GM18498 (cell line): ENCODE measurements around the gene SEC31B.
A peak's percentile ranks its signal among the peaks of the same experiment; 100 is the strongest.

Experiments used
- ATAC-seq: cut with Tn5 transposase; IDR thresholded peaks from one replicate; pipeline ENCODE4 v1.9.1; 2021; ENCODE audit warnings: mild to moderate bottlenecking, moderate library complexity; ENCODE audit not compliant: unreplicated experiment

The SEC31B gene, protein sequence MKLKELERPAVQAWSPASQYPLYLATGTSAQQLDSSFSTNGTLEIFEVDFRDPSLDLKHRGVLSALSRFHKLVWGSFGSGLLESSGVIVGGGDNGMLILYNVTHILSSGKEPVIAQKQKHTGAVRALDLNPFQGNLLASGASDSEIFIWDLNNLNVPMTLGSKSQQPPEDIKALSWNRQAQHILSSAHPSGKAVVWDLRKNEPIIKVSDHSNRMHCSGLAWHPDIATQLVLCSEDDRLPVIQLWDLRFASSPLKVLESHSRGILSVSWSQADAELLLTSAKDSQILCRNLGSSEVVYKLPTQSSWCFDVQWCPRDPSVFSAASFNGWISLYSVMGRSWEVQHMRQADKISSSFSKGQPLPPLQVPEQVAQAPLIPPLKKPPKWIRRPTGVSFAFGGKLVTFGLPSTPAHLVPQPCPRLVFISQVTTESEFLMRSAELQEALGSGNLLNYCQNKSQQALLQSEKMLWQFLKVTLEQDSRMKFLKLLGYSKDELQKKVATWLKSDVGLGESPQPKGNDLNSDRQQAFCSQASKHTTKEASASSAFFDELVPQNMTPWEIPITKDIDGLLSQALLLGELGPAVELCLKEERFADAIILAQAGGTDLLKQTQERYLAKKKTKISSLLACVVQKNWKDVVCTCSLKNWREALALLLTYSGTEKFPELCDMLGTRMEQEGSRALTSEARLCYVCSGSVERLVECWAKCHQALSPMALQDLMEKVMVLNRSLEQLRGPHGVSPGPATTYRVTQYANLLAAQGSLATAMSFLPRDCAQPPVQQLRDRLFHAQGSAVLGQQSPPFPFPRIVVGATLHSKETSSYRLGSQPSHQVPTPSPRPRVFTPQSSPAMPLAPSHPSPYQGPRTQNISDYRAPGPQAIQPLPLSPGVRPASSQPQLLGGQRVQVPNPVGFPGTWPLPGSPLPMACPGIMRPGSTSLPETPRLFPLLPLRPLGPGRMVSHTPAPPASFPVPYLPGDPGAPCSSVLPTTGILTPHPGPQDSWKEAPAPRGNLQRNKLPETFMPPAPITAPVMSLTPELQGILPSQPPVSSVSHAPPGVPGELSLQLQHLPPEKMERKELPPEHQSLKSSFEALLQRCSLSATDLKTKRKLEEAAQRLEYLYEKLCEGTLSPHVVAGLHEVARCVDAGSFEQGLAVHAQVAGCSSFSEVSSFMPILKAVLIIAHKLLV

DNA sequence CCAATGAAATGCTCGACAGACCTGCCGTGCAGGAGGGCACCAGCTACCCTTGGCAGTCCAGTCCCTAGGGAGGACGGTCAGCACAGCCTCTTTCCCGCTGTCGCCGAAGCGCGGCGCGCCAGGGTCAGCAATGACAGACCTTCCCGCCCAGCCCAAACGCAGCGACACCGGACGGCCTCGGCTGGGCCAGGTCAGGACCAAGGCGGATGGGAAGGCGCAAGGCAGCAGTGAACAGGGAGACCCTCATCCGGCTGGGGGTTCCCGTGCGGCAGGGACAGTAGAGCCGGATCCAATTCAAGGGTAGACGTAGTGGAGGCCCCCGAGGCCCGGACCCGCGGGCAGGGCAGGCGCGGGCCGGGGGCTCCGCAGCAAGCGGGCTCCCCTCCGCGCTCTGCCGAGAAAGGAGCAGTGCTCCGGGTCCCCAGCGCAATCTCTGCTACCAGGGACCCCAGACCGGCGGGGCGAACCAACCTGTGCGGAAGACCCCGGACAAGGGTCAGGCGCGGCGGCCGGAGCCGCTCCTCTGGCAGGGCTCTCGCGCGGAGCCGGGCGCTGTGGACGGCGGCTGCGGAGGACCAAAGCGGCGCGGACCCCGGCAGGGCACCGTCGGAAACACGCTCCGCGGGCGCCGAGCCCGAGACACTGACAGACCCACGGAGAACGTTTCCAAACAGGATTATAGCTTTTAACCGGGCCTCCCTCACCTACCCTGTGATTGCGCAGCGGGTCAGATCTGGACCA is at the start of gene SEC31B:
Gene SEC31B (minus strand): TSS at position 551 of the 741 bp plus-strand sequence. CDS start 2,909 bp downstream, outside the sequence.
- ATAC-seq: no peak

DNA sequence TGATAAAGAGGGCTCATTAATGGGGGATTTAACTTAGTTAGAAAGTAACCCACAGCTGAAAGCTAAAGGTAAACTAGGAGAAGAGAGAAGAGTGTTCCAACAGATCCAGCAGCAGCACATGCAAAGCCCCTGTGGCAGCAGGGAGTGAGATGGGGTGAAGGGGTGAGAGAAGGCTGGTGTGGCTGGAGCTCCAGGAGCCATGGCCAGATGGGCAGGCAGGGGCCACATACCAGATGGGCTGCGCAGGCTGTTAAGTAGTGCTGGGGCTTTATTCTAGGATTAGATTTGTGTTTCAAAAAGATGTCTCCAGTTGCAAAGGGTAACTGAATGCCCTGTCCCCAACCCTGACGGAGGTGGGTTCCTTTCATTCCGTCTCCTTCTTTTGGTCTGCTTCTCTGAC is 49.3 kb upstream of the SEC31B start:
- ATAC-seq: no peak

DNA sequence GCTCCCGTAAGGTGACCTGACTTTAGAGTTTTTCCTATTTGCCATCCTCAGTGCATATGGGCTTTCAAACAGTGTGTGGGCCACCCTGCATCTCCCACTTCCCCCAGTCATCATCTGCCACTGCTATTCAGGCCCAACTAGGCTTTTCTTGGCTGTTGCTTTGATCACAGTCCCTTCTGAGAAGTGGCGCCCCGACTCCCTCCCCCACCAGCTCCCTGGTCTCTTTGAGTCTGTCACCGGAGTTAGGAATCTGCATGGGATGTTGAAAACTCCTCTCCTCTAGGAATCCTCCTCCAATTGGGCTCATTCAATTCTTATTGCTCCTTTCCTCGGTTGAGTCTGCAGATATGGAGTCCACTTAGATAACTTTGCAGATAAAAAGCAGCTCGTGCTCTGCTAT is 48.2 kb upstream of the SEC31B start:
- ATAC-seq: no peak

DNA sequence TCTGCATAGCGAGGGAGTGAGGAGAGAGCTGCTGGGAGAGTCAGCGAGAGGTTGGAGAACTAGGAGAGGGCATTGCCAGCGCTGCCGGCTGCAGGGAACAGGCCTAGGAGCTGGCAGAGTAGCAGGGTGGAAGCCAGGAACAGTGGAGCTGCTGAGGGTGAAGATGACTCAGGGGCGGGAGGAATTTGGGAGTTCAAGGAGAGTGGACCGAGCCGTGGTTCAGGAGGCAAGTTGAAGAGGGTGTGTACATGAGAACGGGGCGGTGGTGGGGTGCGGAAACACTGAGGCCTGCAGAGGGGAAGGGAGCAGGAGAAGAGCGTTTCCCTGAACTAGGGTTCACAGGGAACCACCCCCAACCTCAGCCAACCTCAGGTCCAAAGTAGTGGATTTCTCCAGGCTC is 47.6 kb upstream of the SEC31B start:
- no peak for ATAC-seq

DNA sequence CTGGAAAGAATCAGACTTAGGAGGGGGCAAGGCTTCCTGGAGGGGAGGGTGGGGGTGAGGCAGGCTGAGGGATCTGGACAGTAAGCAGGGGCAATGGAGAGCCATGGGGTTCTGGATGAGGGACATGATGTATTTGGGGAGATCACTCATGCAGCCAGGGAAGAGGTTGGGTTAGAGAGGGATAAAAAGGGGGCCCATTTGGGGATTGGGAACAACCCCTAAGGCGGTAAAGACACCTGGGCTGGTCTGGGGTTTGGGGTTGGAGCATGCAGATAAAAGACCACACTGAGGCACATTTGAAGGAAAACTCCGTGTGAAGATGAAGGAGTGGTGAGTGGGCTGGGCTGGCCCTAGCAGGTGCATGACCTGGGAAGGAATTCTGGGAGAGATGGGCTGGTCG is 46.9 kb upstream of the SEC31B start:
- ATAC-seq: no peak

DNA sequence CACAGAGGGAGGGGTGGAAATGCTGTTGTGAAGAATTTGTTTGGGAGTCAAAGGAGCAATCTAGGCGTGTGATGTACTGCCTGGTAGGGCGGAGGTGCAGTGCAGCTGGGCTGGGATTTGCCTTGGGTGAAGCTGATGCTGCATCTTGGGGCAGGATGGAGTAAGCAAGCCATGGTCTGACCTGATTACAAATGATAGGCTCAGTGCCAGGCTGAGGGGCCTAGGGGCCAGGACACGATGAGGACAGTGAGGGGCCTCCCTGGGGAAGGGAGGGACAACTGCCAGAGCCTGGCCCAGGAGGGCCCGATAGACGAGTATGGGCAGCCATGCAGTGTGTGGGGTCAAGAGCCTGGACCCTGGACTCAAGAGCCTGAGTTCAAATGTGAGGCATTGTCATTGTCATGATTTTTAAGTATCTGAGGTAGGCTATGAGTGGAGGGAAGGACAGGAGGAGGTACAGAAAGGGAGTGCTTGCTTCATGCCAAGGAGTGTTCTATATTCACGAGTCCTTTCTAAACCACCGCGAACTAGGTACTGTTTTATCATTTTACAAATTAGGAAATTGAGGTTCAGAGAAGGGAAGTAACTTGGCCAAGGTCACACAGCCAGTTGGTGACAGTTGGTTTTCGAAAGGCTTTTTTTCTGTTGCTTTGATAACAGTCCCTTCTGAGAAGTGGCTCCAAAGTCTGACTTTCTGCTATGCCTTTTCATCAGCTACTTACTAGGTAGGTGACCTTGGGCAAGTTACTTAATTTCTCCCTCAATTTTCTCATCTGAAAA is 45.7 kb upstream of the SEC31B start:
- ATAC-seq: no peak

DNA sequence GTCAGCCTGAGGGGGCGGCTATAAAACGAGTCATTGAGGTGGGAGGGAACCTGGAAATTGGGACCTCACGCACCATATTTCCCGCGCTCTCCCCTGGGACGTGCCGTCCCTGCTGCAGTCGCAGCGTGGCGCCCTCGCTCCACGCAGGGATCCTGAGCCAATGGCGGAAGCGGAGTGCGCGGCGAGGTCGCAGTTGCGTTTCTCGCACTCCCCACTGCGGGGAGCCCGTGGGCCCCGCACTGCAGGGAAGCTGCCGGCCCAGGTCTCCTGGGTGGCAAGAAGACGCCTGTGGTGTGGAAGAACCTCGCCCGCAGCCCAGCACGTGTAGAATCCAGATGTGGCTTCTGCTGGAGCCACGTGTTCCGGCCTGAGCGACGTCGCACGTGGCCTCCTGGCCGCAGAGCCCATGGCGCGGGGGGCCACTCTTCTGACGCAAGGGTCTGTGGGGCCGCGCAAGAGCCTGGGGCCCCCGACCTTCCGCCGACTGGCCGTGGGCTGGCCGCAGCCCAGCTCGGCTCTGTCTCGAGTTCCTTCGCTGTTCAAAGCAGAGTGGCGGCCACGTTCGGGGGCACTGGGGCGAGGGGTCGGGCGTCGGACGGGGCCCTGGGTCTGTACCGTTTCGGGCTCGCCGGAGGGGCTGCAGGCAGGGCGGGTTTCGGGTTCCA is 42.5 kb upstream of the SEC31B start:
- peak; percentile 90 for ATAC-seq

DNA sequence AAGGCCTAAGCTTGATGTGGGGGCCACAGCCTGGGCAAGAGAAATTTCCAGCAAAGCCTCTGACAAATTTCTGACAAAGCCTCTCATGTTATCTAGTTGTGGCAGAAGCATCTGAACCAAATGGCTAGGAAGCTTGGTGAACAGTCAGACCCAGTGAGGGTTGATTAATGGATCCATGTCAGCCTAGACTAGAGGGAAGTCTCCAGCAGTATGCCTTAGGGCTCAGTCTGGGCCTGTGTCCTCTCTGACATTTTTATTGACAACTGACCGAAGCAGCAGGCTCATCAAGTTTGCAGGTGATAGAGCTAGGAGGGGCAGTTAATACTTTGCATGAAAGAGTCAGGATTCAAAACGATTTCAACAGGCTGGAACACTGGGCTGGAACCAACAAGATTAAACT is 41.3 kb upstream of the SEC31B start:
- no peak for ATAC-seq

DNA sequence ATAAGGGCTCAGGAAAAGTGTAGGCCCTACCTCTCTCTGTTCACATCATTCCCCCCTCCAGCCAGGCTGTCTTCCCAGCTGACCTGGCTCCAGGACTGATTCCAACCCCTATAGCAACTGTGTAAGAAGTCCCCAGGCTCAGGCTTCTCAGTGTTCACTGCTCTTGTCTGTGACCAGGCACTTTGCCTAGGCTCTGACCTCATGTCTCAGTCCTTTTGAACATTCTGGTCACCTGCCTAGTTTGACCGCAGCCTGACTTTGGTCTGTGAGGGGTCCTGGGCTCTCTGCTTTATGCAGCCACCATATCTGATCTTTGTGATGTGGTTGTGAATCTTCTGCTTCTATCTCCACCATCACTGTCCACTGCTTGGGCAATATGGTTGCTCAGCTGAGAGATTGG is 40.6 kb upstream of the SEC31B start:
- ATAC-seq: no peak

DNA sequence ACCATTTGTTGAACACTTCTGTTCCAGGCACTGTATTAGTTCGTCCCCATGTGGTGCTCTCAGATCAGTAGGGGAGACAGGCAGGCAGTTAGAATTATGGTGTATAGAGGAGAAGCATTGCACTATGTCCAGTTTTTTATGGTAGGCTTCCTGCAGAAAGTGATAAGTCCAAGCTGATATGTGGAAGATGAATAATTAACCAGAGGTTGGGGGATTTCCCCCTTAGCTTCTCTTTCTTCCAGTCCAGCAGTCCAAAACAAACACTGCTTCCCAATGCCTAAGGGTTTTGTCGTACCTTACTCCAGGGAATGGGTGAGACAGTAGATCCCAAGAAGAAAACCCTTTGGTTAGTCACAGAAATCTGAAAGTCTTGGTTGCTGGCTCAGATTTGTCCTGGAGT is 35.2 kb upstream of the SEC31B start:
- ATAC-seq: no peak

DNA sequence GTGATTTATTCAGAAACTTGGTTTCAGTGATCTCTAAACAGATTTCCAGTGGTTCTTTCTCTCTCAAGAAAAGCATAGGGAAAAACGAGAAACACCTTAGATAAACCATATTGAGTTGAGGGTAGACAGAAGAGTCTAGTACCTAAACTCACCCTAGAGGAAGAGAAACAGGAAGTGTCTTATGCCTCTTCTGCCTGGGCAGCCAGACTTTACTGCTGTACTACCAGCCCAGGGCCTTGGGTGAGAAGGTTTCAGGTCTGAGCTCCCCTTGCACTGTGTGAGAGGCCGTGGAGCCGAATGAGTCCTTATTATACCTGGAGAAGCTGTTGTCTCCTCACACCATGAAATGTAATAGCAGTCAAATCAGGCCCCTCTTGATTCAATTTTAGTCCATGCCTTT is 34.3 kb upstream of the SEC31B start:
- ATAC-seq: no peak

DNA sequence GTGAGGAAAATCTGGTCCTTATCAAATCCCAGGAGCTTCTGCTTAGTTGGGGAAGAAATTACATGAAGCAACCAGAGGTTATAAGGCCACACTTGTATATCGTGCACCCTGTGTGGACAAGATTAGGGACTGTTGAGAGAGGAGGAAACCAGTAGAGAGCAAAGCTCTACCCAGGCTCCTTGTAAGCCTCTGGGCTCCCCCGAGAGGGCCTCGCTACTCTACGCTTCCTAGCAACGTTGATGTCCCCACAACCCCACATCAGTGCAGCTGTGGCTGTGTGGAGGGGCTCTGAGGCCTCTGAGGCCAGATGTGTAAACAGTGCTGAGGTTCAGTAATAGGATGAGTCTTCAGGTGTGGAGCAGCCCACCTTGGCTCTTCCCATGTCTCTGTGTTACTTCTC is 32.1 kb upstream of the SEC31B start:
- no peak for ATAC-seq

DNA sequence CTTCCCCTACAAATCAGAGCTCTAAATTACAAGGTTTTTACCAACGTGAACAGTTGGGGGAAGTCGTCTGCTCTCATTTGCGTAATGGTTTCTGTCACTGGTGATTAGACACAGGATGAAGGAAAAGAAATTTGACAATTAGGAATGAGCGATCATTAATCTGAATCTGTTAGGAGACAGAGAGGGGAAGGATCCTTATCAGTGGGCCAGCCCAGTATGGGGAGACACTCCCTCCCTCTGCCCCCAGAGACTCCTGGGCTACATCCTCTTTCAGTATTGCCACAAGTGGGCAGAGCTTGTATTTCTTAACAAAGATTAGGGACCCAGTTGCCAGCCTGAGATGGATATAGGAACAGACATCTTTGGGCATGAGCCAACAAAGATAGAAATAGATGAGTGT is 31.5 kb upstream of the SEC31B start:
- no peak for ATAC-seq

DNA sequence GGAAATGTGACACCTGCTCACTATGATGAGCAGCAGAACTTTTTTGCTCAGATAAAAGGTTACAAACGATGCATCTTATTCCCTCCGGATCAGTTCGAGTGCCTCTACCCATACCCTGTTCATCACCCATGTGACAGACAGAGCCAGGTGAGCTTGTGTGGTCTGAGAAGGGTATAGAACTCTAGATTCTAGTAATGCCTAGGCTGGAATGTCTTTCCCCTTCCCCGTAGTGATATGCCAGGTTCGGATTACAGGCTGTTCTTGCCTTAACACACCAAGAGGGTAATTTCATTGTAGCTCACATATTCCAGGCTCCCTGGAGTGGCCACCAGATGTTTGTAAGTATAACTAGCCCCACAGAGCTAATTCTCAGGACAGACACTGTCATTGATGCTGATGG is 25.3 kb upstream of the SEC31B start:
- ATAC-seq: no peak

DNA sequence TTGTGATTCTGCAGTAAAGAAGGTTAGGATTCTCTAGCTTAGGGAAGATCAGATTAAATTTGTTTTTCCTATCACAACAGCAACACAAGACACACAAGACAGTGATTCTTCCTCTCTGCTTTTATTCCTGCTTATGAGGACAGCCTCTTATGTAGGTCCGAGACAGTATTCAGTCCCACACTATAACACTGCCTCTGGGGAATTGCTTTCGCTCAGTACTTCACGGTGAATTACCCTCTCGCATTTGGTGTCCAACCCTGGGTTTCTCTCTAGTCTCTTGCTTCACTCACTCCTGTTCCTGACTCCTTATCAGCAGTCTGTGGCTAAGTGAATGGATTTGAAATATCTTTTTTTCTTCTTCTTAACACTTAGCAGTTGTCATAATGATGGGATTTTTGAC is 17.8 kb upstream of the SEC31B start:
- ATAC-seq: no peak

DNA sequence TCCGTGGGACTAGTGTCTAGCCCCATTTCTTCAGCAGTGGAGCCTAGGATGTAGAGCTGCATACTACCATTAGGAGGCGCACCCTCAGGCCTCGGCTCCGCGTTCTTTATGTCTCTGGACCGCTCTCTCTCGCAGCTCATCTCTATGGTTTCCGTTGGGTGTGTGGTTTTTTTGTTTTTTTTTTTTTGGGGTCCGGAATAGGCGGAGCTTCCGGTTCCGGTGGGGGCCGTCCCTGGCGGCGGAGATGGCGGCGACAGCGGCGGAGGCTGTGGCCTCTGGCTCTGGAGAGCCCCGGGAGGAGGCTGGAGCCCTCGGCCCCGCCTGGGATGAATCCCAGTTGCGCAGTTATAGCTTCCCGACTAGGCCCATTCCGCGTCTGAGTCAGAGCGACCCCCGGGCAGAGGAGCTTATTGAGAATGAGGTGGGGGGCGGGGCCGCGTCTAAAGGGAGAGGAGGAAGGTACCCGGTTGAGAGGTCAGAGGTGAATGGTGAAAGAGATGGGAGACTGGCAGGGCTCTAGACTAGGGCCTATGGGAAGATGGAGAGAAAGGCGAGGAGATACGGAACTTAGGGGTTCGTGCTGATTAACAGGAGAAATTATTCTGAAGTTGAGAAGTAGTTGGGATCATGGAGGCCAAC is 16.2 kb upstream of the SEC31B start, which contains the start of gene HIF1AN:
Gene HIF1AN (plus strand): TSS at position 229 of the 639 bp plus-strand sequence. CDS start 16 bp downstream, at position 245.
- peak; percentile 95 for ATAC-seq

DNA sequence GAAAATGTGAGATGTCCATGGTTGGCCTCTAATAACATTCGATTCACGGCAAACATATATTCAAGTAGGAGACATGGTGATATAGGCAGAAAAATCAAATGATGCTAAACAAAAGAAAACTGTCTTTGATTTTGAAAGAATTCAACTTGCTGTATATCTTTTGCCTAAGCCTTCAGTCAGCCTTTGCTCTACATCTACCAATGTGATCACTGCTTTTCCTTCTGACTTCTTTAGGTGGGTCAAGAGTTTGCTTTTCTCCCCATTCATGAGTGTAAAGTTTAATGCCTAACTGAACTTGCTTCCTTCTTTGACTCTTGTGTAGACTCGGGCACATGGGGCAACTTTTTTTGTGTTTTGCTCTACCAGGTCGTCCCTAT is 15.7 kb upstream of the SEC31B start:
- peak; percentile 5 for ATAC-seq

DNA sequence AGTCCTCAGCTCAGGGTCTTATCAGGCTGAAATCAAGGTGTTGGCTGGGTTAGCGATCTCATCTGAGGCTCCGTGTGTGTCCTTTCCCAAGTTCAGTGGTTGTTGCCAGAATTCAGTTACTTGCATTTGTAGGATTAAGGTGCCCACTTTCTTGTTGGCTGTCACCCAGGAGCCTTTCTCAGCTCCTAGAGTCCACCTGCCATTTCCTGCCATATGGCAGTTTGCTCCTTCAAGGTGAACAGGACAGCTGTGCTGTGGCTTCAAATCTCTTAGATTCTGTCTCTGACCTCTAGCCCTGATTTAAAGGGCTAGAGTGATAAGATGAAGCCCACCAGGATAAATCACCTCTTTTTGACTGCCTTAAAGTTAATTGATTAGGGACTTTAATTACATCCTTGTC is 15.1 kb upstream of the SEC31B start:
- ATAC-seq: no peak

DNA sequence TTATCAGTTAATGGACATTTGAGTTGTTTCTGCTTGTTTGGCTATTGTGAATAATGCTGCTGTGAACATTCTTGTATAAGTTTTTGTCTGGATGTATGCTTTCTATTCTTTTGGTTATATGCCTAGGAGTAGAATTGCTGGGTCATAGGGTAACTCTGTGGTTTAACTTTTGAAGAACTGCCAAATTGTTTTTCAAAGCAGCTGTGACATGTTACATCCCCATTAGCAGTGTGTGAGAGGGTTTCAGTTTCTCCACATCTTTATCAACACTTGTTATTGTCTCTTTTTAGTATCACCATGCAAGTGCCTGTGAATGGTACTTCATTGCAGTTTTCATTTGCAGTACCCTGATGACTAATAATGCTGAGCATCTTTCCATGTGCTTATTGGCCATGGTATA is 12.1 kb upstream of the SEC31B start:
- ATAC-seq: peak; percentile 23
